WTC11 (cell line): ENCODE data around the gene USP10. TPM values are rescaled to one million over a fixed set of nuclear protein-coding genes. Genes with fewer than 3 reads are reported as not detected.

Source experiments
- ATAC-seq: fragments of 200-7000 bp; cut with Tn5 transposase; 2 replicates; pipeline ENCODE4 v1.10.0; 2021; ENCODE audit warnings: mild to moderate bottlenecking, moderate library complexity
- CTCF ChIA-PET: fragments of 300-600 bp; sonication (Branson Sonifier 250); formaldehyde crosslinking; loops from one replicate; lab custom pipeline; 2021; ENCODE audit warnings: antibody characterized with exemption; lab: Charles Lee
- POLR2A ChIA-PET: fragments of 350-600 bp; sonication (Branson Sonifier 250); formaldehyde crosslinking; loops from one replicate; lab custom pipeline; 2021; ENCODE audit warnings: antibody characterized with exemption; lab: Charles Lee
- DNase-seq: peaks from one replicate; pipeline ENCODE4 v3.0.0; 2021; ENCODE audit warnings: low spot score
- H3K27ac Mint-ChIP-seq: 2 replicates; pipeline ENCODE4 v1.8.0; 2021; ENCODE audit warnings: mixed read lengths
- H3K27me3 Mint-ChIP-seq: 2 replicates; pipeline ENCODE4 v1.8.0; 2021; ENCODE audit warnings: low read depth, mild to moderate bottlenecking, moderate library complexity, mixed read lengths
- H3K36me3 Mint-ChIP-seq: 2 replicates; pipeline ENCODE4 v1.8.0; 2021; ENCODE audit warnings: mixed read lengths
- H3K4me1 Mint-ChIP-seq: 2 replicates; pipeline ENCODE4 v1.8.0; 2022; ENCODE audit warnings: mixed read lengths
- H3K4me3 Mint-ChIP-seq: 2 replicates; pipeline ENCODE4 v1.8.0; 2021; ENCODE audit warnings: mild to moderate bottlenecking, moderate library complexity, mixed read lengths
- H3K9me3 Mint-ChIP-seq: 2 replicates; pipeline ENCODE4 v1.8.0; 2021; ENCODE audit warnings: mixed read lengths
- ATF3 ChIP-seq: sonication (generic); formaldehyde crosslinking; conservative IDR thresholded peaks from 2 replicates; pipeline ENCODE4 v1.8.1; 2022; ENCODE audit warnings: mild to moderate bottlenecking, missing genetic modification reagents
- CREB1 ChIP-seq: sonication (generic); formaldehyde crosslinking; IDR thresholded peaks from 2 replicates; pipeline ENCODE4 v1.8.0; 2023; ENCODE audit warnings: mild to moderate bottlenecking, missing genetic modification reagents
- E2F5 ChIP-seq: sonication (generic); formaldehyde crosslinking; IDR thresholded peaks from 2 replicates; pipeline ENCODE4 v1.8.1; 2022; ENCODE audit warnings: mild to moderate bottlenecking, moderate library complexity, missing genetic modification reagents
- ETV6 ChIP-seq: sonication (generic); formaldehyde crosslinking; IDR thresholded peaks from 2 replicates; pipeline ENCODE4 v1.8.1; 2022; ENCODE audit warnings: mild to moderate bottlenecking, missing genetic modification reagents
- FOXJ3 ChIP-seq: sonication (generic); formaldehyde crosslinking; IDR thresholded peaks from 2 replicates; pipeline ENCODE4 v1.9.0; 2021; ENCODE audit warnings: missing genetic modification reagents, mild to moderate bottlenecking, borderline replicate concordance
- JUN ChIP-seq: sonication (generic); formaldehyde crosslinking; IDR thresholded peaks from 2 replicates; pipeline ENCODE4 v1.8.0; 2023; ENCODE audit warnings: mild to moderate bottlenecking, missing genetic modification reagents
- MYBL2 ChIP-seq: sonication (generic); formaldehyde crosslinking; IDR thresholded peaks from 2 replicates; pipeline ENCODE4 v1.8.1; 2023; ENCODE audit warnings: mild to moderate bottlenecking, moderate library complexity, missing genetic modification reagents
- NFATC4 ChIP-seq: fragments of 250-450 bp; sonication (Bioruptor Pico); IDR thresholded peaks from 2 replicates; pipeline ENCODE4 v1.9.0; 2021; ENCODE audit warnings: mild to moderate bottlenecking
- PREB ChIP-seq: sonication (generic); formaldehyde crosslinking; IDR thresholded peaks from 2 replicates; pipeline ENCODE4 v1.8.1; 2022; ENCODE audit warnings: mild to moderate bottlenecking, missing genetic modification reagents, moderate library complexity, borderline replicate concordance
- SMAD4 ChIP-seq: sonication (generic); formaldehyde crosslinking; IDR thresholded peaks from 2 replicates; pipeline ENCODE4 v1.8.0; 2022; ENCODE audit warnings: mild to moderate bottlenecking, missing genetic modification reagents
- SP1 ChIP-seq: sonication (generic); formaldehyde crosslinking; conservative IDR thresholded peaks from 2 replicates; pipeline ENCODE4 v1.8.1; 2022; ENCODE audit warnings: missing genetic modification reagents
- TEAD4 ChIP-seq: sonication (generic); formaldehyde crosslinking; IDR thresholded peaks from 2 replicates; pipeline ENCODE4 v1.8.0; 2022; ENCODE audit warnings: mild to moderate bottlenecking, missing genetic modification reagents
- ZNF219 ChIP-seq: sonication (generic); formaldehyde crosslinking; IDR thresholded peaks from 2 replicates; pipeline ENCODE4 v1.8.0; 2023; ENCODE audit warnings: missing genetic modification reagents, mild to moderate bottlenecking, borderline replicate concordance
- ZNF671 ChIP-seq: fragments of 250-450 bp; sonication (Bioruptor Pico); IDR thresholded peaks from 2 replicates; pipeline ENCODE4 v1.8.0; 2021; ENCODE audit warnings: mild to moderate bottlenecking
- total RNA-seq: library from RNA; stranded (reverse); gene quantifications from 3 replicates; pipeline ENCODE4 v1.2.3, GENCODE V29; 2021
- TF ChIP-seq, protein P1 (sequence below): fragments of 250-450 bp; sonication (Bioruptor Pico); IDR thresholded peaks from 2 replicates; pipeline ENCODE4 v2.1.2; 2022; ENCODE audit warnings: mild to moderate bottlenecking, moderate library complexity
- TF ChIP-seq, protein P2 (sequence below): sonication (generic); formaldehyde crosslinking; IDR thresholded peaks from 2 replicates; pipeline ENCODE4 v1.8.1; 2023; ENCODE audit warnings: mild to moderate bottlenecking, moderate library complexity, missing genetic modification reagents
- TF ChIP-seq, protein P3 (sequence below): sonication (generic); formaldehyde crosslinking; IDR thresholded peaks from 2 replicates; pipeline ENCODE4 v1.8.0; 2023; ENCODE audit warnings: mild to moderate bottlenecking, missing genetic modification reagents
- TF ChIP-seq, protein P4 (sequence below): sonication (generic); formaldehyde crosslinking; IDR thresholded peaks from 2 replicates; pipeline ENCODE4 v1.8.1; 2023; ENCODE audit warnings: mild to moderate bottlenecking, missing genetic modification reagents, borderline replicate concordance
- TF ChIP-seq, protein P5 (sequence below): sonication (generic); formaldehyde crosslinking; IDR thresholded peaks from 2 replicates; pipeline ENCODE4 v1.8.0; 2022; ENCODE audit warnings: mild to moderate bottlenecking, missing genetic modification reagents

Gene USP10
- total RNA-seq, 1 experiment from 2014 or later, result 138 TPM

DNA sequence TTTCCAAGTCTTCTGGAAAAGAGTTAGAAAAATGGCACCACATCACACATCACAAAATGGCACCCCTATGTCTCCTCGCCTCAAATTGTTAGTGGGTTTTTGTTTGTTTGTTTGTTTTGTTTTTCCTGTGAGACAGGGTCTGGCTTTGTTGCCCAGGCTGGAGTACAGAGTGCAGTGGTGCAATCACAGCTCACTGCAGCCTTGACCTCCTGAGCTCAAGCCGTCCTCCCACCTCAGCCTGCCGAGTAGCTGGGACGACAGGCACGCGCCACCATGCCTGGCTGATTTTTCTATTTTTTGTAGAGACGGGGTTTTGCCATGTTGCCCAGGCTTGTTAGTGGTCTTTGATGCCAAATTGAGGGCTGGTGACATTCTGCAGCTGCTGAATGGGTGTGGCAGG is 116.2 kb downstream of the USP10 start:
- ATAC-seq (no peak), DNase-seq (no peak)
- Mint-ChIP-seq H3K9me3 (peaks cover 12% of the 10 kb centered on the region), H3K27me3 (peaks cover 40% of the 10 kb centered on the region), H3K27ac (no peak overlapping the region), H3K36me3 (no peaks in the 10 kb centered on the region), H3K4me3 (no peak overlapping the region), H3K4me1 (peaks cover 14% of the 10 kb centered on the region)
- TF ChIP-seq JUN (CRISPR knock-in tag) (no peak), ZNF219 (CRISPR knock-in tag) (no peak), TEAD4 (CRISPR knock-in tag) (no peak), ZNF671 (CRISPR knock-in tag) (no peak), MYBL2 (CRISPR knock-in tag) (no peak), PREB (no peak), CREB1 (CRISPR knock-in tag) (no peak), SMAD4 (no peak), E2F5 (CRISPR knock-in tag) (no peak)
- TF ChIP-seq, protein P1, sequence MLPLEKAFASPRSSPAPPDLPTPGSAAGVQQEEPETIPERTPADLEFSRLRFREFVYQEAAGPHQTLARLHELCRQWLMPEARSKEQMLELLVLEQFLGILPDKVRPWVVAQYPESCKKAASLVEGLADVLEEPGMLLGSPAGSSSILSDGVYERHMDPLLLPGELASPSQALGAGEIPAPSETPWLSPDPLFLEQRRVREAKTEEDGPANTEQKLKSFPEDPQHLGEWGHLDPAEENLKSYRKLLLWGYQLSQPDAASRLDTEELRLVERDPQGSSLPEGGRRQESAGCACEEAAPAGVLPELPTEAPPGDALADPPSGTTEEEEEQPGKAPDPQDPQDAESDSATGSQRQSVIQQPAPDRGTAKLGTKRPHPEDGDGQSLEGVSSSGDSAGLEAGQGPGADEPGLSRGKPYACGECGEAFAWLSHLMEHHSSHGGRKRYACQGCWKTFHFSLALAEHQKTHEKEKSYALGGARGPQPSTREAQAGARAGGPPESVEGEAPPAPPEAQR (CRISPR knock-in tag), result no peak
- TF ChIP-seq, protein P2, sequence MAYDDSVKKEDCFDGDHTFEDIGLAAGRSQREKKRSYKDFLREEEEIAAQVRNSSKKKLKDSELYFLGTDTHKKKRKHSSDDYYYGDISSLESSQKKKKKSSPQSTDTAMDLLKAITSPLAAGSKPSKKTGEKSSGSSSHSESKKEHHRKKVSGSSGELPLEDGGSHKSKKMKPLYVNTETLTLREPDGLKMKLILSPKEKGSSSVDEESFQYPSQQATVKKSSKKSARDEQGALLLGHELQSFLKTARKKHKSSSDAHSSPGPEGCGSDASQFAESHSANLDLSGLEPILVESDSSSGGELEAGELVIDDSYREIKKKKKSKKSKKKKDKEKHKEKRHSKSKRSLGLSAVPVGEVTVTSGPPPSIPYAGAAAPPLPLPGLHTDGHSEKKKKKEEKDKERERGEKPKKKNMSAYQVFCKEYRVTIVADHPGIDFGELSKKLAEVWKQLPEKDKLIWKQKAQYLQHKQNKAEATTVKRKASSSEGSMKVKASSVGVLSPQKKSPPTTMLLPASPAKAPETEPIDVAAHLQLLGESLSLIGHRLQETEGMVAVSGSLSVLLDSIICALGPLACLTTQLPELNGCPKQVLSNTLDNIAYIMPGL (CRISPR knock-in tag), result no peak
- TF ChIP-seq, protein P3, sequence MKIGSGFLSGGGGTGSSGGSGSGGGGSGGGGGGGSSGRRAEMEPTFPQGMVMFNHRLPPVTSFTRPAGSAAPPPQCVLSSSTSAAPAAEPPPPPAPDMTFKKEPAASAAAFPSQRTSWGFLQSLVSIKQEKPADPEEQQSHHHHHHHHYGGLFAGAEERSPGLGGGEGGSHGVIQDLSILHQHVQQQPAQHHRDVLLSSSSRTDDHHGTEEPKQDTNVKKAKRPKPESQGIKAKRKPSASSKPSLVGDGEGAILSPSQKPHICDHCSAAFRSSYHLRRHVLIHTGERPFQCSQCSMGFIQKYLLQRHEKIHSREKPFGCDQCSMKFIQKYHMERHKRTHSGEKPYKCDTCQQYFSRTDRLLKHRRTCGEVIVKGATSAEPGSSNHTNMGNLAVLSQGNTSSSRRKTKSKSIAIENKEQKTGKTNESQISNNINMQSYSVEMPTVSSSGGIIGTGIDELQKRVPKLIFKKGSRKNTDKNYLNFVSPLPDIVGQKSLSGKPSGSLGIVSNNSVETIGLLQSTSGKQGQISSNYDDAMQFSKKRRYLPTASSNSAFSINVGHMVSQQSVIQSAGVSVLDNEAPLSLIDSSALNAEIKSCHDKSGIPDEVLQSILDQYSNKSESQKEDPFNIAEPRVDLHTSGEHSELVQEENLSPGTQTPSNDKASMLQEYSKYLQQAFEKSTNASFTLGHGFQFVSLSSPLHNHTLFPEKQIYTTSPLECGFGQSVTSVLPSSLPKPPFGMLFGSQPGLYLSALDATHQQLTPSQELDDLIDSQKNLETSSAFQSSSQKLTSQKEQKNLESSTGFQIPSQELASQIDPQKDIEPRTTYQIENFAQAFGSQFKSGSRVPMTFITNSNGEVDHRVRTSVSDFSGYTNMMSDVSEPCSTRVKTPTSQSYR, result no peak
- POLR2A ChIA-PET, result no interaction called here
- CTCF ChIA-PET, result interaction anchor here (1.5 kb wide), 1 partner anchor 109 kb away, joined by 4 read pairs; no protein-coding TSS in a partner anchor

DNA sequence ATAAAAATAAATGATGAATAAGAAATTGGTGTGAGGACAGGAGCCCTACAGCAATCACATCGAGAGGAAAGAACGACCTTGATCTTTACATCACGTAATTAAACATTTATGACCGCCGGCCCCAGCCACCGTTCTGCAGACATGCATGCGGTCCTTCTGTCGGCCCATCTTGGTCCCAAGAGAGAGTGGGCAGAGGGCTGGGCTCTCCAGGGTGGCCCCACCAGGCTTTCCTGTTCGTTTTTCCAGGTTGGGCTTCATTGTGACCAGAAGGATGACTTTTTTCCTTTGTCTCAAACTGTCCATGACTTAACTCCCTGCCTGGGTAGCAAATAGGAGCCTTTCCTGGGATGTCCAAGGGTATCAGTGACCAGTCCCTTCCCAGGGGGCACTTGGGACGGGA is 116.7 kb downstream of the USP10 start:
- H3K27me3 Mint-ChIP-seq, result peaks cover 44% of the 10 kb centered on the region
- ChIA-PET POLR2A (no interaction called here), CTCF (interaction anchor here (1.5 kb wide), 1 partner anchor 109 kb away, joined by 4 read pairs; no protein-coding TSS in a partner anchor)
- no peaks in the 10 kb centered on the region for H3K36me3 Mint-ChIP-seq
- H3K27ac Mint-ChIP-seq, result no peak overlapping the region
- peaks cover 14% of the 10 kb centered on the region for H3K4me1 Mint-ChIP-seq
- H3K9me3 Mint-ChIP-seq, result peaks cover 11% of the 10 kb centered on the region
- no peak overlapping the region for H3K4me3 Mint-ChIP-seq
- ATAC-seq, result no peak
- no peak for DNase-seq
- no peak for TF ChIP-seq ZNF671 (CRISPR knock-in tag)
- no peak for TF ChIP-seq ATF3 (CRISPR knock-in tag)
- TF ChIP-seq, protein P4, sequence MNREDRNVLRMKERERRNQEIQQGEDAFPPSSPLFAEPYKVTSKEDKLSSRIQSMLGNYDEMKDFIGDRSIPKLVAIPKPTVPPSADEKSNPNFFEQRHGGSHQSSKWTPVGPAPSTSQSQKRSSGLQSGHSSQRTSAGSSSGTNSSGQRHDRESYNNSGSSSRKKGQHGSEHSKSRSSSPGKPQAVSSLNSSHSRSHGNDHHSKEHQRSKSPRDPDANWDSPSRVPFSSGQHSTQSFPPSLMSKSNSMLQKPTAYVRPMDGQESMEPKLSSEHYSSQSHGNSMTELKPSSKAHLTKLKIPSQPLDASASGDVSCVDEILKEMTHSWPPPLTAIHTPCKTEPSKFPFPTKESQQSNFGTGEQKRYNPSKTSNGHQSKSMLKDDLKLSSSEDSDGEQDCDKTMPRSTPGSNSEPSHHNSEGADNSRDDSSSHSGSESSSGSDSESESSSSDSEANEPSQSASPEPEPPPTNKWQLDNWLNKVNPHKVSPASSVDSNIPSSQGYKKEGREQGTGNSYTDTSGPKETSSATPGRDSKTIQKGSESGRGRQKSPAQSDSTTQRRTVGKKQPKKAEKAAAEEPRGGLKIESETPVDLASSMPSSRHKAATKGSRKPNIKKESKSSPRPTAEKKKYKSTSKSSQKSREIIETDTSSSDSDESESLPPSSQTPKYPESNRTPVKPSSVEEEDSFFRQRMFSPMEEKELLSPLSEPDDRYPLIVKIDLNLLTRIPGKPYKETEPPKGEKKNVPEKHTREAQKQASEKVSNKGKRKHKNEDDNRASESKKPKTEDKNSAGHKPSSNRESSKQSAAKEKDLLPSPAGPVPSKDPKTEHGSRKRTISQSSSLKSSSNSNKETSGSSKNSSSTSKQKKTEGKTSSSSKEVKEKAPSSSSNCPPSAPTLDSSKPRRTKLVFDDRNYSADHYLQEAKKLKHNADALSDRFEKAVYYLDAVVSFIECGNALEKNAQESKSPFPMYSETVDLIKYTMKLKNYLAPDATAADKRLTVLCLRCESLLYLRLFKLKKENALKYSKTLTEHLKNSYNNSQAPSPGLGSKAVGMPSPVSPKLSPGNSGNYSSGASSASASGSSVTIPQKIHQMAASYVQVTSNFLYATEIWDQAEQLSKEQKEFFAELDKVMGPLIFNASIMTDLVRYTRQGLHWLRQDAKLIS (CRISPR knock-in tag), result no peak
- TF ChIP-seq MYBL2 (CRISPR knock-in tag), result no peak
- TF ChIP-seq, protein P5, sequence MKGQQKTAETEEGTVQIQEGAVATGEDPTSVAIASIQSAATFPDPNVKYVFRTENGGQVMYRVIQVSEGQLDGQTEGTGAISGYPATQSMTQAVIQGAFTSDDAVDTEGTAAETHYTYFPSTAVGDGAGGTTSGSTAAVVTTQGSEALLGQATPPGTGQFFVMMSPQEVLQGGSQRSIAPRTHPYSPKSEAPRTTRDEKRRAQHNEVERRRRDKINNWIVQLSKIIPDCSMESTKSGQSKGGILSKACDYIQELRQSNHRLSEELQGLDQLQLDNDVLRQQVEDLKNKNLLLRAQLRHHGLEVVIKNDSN (CRISPR knock-in tag), result no peak
- no peak for TF ChIP-seq NFATC4 (CRISPR knock-in tag)
- TF ChIP-seq E2F5 (CRISPR knock-in tag), result no peak
- no peak for TF ChIP-seq SP1 (CRISPR knock-in tag)
- TF ChIP-seq ETV6 (CRISPR knock-in tag), result no peak
- no peak for TF ChIP-seq FOXJ3 (CRISPR knock-in tag)
